Measurements from ENCODE around the gene MED27. TPM values are rescaled to one million over a fixed set of nuclear protein-coding genes. Genes with fewer than 3 reads are reported as not detected.

The MED27 gene
- total RNA-seq, 2 donors from 2014 or later: 12.0 to 18.8 TPM

DNA sequence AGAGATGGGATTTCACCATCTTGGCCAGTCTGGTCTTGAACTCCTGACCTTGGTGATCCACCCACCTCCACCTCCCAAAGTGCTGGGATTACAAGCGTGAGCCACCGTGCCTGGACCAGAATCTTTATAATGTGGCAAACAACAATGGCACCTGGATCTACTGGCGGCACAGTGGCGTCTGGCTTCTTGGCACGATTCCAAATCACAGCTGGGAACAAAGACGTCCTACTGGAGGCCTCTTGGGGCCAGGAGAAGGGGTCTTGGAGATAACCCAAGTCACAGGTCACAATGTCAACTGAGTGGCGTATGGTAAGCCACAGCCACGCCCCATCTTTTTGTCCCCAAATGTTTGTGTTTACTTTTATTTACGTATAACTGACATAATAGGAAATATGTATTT is 262.0 kb downstream of the MED27 start:
- Histone ChIP-seq H3K4me3 (no peak overlapping the region), H3K9ac (ENCODE audit: low read depth in 2 of 2, low read length in 2 of 2) (no peak overlapping the region), H3K27me3 (no peaks in the 10 kb centered on the region), H3K4me1 (no peaks in the 10 kb centered on the region), H3K27ac (no peak overlapping the region), H3K36me3 (no peaks in the 10 kb centered on the region), H3K9me3 (no peaks in the 10 kb centered on the region)
- TF ChIP-seq, protein P1, sequence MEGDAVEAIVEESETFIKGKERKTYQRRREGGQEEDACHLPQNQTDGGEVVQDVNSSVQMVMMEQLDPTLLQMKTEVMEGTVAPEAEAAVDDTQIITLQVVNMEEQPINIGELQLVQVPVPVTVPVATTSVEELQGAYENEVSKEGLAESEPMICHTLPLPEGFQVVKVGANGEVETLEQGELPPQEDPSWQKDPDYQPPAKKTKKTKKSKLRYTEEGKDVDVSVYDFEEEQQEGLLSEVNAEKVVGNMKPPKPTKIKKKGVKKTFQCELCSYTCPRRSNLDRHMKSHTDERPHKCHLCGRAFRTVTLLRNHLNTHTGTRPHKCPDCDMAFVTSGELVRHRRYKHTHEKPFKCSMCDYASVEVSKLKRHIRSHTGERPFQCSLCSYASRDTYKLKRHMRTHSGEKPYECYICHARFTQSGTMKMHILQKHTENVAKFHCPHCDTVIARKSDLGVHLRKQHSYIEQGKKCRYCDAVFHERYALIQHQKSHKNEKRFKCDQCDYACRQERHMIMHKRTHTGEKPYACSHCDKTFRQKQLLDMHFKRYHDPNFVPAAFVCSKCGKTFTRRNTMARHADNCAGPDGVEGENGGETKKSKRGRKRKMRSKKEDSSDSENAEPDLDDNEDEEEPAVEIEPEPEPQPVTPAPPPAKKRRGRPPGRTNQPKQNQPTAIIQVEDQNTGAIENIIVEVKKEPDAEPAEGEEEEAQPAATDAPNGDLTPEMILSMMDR (IDR thresholded peaks at IDR 0.05): no peak
- intact Hi-C loops (cut with DNase I): no loop called here
- DNase-seq: no peak

DNA sequence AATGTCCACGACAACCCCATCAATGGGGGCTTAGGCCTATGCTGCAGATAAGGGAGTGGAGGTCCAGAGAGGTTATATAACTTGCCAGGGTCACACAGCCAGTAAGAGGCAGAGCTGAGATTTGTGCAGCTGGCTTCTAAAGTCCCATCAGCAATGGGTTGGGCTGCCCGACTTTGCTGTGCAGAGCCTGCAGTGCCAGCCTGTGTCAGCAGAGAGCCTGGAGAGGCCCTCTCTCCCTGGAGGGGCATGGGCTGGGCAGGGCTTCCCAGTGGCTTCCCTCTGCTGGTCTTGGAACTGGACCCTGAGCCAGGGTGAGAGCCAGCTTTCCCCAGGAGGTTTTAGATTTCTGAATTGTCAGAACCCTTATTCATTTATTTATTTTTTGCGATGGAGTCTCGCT is 262.6 kb downstream of the MED27 start:
- H3K36me3 ChIP-seq: no peaks in the 10 kb centered on the region
- no peak overlapping the region for H3K9ac ChIP-seq (ENCODE audit: low read depth in 2 of 2, low read length in 2 of 2)
- intact Hi-C loops (cut with DNase I): no loop called here
- TF ChIP-seq, protein P1 (IDR thresholded peaks at IDR 0.05): no peak
- no peak overlapping the region for H3K27ac ChIP-seq
- no peaks in the 10 kb centered on the region for H3K27me3 ChIP-seq
- no peaks in the 10 kb centered on the region for H3K4me1 ChIP-seq
- H3K9me3 ChIP-seq: no peaks in the 10 kb centered on the region
- no peak for DNase-seq
- H3K4me3 ChIP-seq: no peak overlapping the region

DNA sequence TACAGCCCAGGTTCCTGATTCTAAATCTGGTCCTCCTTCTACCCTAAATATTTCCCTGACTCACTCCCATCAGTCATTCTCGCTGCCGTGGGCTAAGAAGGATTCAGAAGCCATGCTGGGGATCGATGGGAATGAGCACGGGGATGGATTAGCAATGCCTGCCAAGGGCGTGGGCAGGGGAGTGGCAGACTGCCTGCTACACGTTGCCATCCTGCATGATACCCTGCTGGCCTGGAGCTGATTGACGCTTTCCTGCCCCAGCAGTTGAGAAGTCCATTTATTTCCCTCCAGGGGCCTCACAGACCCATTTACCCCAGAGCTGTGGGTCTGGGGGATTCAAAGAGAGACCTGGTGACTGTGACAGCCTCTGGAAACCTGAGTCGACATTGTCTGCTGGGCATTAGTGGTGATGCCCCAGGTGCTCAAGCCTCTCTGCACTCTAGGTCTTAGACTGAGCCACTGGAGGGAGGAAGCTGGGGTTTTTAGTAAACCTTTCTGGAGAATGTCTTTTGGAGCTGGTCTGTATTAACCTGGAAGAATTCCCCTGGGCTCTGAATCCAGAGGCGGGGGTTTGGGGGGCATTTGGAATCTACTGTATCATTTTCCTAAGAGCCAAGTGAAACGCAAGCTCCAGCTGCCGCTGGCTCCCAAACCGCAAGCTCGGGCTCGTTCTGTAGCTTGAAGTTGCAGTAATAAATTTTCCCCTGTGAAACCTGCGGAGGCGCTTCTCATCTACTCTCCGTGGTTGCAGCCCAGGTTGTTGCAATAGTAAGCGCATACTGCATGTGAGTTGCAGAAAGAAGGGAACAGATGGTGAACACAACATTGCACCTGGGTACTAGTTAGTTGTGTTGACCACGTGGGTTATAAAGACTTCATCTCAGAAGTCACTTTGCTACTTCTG is 263.4 kb downstream of the MED27 start:
- H3K27me3 ChIP-seq: no peaks in the 10 kb centered on the region
- no peaks in the 10 kb centered on the region for H3K4me1 ChIP-seq
- H3K9ac ChIP-seq (ENCODE audit: low read depth in 2 of 2, low read length in 2 of 2): no peak overlapping the region
- H3K9me3 ChIP-seq: no peaks in the 10 kb centered on the region
- H3K36me3 ChIP-seq: no peaks in the 10 kb centered on the region
- H3K27ac ChIP-seq: no peak overlapping the region
- no peak overlapping the region for H3K4me3 ChIP-seq
- no peak for DNase-seq
- intact Hi-C loops (cut with DNase I): no loop called here
- TF ChIP-seq, protein P1 (IDR thresholded peaks at IDR 0.05): no peak

DNA sequence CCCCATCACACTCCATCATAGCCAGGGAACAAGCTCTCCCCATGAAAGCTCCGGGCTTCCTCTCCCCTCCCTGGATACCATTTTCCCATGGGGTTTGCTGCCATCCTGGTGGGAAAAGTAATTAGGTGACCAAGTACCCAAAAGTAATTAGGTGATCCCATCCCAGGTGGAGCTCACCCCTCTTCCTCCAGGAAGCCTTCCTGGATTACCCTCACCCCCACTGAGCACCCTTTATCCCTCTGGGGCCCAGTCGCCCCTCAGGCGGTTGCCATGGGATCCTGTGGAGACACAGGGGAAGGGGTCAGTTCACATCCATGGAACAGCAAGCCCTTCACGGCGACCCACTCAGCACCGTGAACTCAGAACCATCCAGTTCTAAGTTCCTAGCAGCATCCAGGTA is 265.0 kb downstream of the MED27 start:
- TF ChIP-seq, protein P1 (IDR thresholded peaks at IDR 0.05): no peak
- Histone ChIP-seq H3K27ac (no peak overlapping the region), H3K9ac (ENCODE audit: low read depth in 2 of 2, low read length in 2 of 2) (no peak overlapping the region), H3K36me3 (no peaks in the 10 kb centered on the region), H3K27me3 (no peaks in the 10 kb centered on the region), H3K9me3 (no peaks in the 10 kb centered on the region), H3K4me3 (no peak overlapping the region), H3K4me1 (no peaks in the 10 kb centered on the region)
- no peak for DNase-seq
- intact Hi-C loops (cut with DNase I): no loop called here

DNA sequence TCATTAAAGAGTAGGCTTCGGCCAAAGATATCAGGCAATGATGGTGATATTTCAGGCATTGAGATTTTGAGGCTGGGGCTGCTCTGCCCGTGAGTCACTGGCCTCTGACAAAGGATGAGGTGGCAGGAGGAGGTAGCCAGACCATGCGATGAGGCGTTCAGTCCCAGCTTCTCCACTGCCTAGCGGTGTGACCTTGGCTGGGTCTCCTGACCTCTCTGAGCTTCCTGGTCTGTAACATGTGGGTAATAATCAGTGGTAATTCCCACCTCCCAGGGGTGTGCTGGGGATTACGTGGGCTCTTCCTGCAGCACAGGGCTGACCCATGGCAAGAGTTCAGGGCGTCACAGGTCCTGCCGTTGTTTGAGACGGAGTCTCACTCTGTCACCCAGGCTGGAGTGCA is 266.6 kb downstream of the MED27 start:
- H3K27me3 ChIP-seq: no peaks in the 10 kb centered on the region
- H3K4me3 ChIP-seq: no peak overlapping the region
- H3K9me3 ChIP-seq: no peaks in the 10 kb centered on the region
- H3K36me3 ChIP-seq: no peaks in the 10 kb centered on the region
- no peak overlapping the region for H3K9ac ChIP-seq (ENCODE audit: low read depth in 2 of 2, low read length in 2 of 2)
- intact Hi-C loops (cut with DNase I): no loop called here
- H3K4me1 ChIP-seq: no peaks in the 10 kb centered on the region
- TF ChIP-seq, protein P1 (IDR thresholded peaks at IDR 0.05): no peak
- DNase-seq: no peak
- no peak overlapping the region for H3K27ac ChIP-seq

Data from colonic mucosa (tissue), 4 donors.